HepG2 (cell line): ENCODE measurements around the gene TLR5. TPM values are rescaled to one million over a fixed set of nuclear protein-coding genes. Genes with fewer than 3 reads are reported as not detected.

Source experiments
- AHR ChIP-seq: IDR thresholded peaks from 2 replicates; pipeline ENCODE4 v1.6.1; 2018; ENCODE audit warnings: missing genetic modification reagents, missing compliant biosample characterization
- ELF3 ChIP-seq: IDR thresholded peaks from 2 replicates; pipeline ENCODE4 v1.6.1; 2016; ENCODE audit warnings: missing genetic modification reagents, missing compliant biosample characterization
- HDAC1 ChIP-seq: sonication (generic); formaldehyde crosslinking; IDR thresholded peaks from 2 replicates; pipeline ENCODE4 v1.5.1; 2020; ENCODE audit warnings: mild to moderate bottlenecking, missing genetic modification reagents
- HDAC6 ChIP-seq: fragments of 200-600 bp; sonication (generic); IDR thresholded peaks from 2 replicates; pipeline ENCODE4 v1.7.0; 2017; ENCODE audit warnings: mild to moderate bottlenecking, antibody characterized with exemption, low read length, low read depth
- KLF12 ChIP-seq: sonication (generic); formaldehyde crosslinking; IDR thresholded peaks from 2 replicates; pipeline ENCODE4 v1.4.0; 2020; ENCODE audit warnings: missing genetic modification reagents, borderline replicate concordance
- PAWR ChIP-seq: sonication (generic); formaldehyde crosslinking; IDR thresholded peaks from 2 replicates; pipeline ENCODE4 v1.4.0; 2020; ENCODE audit warnings: missing genetic modification reagents, mild to moderate bottlenecking, borderline replicate concordance
- SNAI1 ChIP-seq: sonication (generic); formaldehyde crosslinking; IDR thresholded peaks from 2 replicates; pipeline ENCODE4 v1.5.0; 2020; ENCODE audit warnings: mild to moderate bottlenecking, missing genetic modification reagents, borderline replicate concordance
- ZNF350 ChIP-seq: sonication (generic); formaldehyde crosslinking; IDR thresholded peaks from 2 replicates; pipeline ENCODE4 v1.4.0; 2020; ENCODE audit warnings: mild to moderate bottlenecking, low read depth, missing genetic modification reagents, borderline replicate concordance
- polyA plus RNA-seq, 8 experiments: library from polyadenylated mRNA; depleted of rRNA in 3 of 8; stranded (reverse) in 7 of 8; unstranded in 1 of 8; fragments of >200 nt; fragmentation: Illumina TruSeq in 4 of 8; extraction: Trizol in 4 of 8; gene quantifications; 2 replicates each; pipeline versions ENCODE4 v1.2.1 to v1.2.3, GENCODE V29; 2011 to 2016; ENCODE audit warnings: low read depth in 4 of 8, missing spikeins in 1 of 8, mixed read lengths in 1 of 8; ENCODE audit not compliant: insufficient read depth in 1 of 8
- total RNA-seq, 5 experiments: library from RNA; depleted of rRNA; stranded (reverse); fragments of >200 nt; fragmentation: Illumina TruSeq; extraction: Trizol; gene quantifications; 2 replicates each; pipeline ENCODE4 v1.2.3, GENCODE V29; 2016; ENCODE audit warnings: low read depth in 1 of 5
- TF ChIP-seq, protein P1 (sequence below): sonication (generic); formaldehyde crosslinking; IDR thresholded peaks from 2 replicates; pipeline ENCODE4 v1.5.0; 2020; ENCODE audit warnings: mild to moderate bottlenecking, missing genetic modification reagents, borderline replicate concordance
- TF ChIP-seq, protein P2 (sequence below): sonication (generic); formaldehyde crosslinking; IDR thresholded peaks from 2 replicates; pipeline ENCODE4 v1.5.1; 2020; ENCODE audit warnings: missing genetic modification reagents, mild to moderate bottlenecking, borderline replicate concordance
- TF ChIP-seq, protein P3 (sequence below): sonication (generic); formaldehyde crosslinking; IDR thresholded peaks from 2 replicates; pipeline ENCODE4 v1.5.0; 2020; ENCODE audit warnings: mild to moderate bottlenecking, missing genetic modification reagents
- TF ChIP-seq, protein P4 (sequence below): sonication (generic); formaldehyde crosslinking; conservative IDR thresholded peaks from 2 replicates; pipeline ENCODE4 v1.4.0; 2020; ENCODE audit warnings: mild to moderate bottlenecking, missing genetic modification reagents, moderate library complexity

TLR5 gene
- total and polyA plus RNA-seq, 2 of the 13 experiments (the other 11 are each of a cell fraction or from before 2014, with no cell fraction given): not detected

DNA sequence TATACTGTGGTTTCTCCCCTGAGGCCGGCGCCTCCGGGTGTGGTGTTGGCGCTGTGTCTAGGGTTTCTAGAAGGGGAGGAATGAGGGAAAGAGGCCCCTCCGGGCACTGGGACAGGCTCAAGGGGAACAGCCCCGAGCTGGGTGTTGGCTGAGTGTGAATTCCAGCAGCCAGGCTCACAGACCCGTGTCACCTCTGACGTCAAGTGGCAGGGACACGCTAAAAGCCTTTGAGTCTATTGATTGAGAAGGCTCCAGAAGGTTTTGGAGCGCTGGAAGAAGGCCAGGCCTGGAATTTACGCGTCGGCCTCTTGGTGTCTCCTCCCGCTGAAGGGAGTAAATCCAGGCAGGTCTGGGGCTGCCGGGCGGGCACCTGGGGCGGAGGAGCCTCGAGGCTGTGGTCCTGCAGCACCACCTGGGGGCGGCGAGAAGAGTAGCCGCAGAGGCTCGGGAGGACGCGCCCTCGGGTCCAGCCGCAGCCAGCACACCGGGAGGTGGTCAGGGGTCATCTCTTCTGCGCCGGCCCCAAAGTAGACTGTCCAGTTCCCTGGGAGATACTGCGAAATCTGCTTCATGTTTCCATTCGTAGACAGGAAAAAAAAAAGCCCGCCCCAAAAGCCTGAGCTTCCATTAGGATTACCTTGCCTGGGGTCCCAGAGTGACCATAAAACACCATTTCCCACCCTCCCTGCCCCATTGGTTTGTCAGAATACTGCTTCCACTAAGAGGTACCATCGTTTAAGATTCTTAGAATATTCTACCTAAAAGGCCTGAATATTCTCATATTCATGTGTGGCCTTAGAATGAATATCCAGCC, 61.7 kb downstream of the TLR5 start (continued):
- TF ChIP-seq, protein P1, sequence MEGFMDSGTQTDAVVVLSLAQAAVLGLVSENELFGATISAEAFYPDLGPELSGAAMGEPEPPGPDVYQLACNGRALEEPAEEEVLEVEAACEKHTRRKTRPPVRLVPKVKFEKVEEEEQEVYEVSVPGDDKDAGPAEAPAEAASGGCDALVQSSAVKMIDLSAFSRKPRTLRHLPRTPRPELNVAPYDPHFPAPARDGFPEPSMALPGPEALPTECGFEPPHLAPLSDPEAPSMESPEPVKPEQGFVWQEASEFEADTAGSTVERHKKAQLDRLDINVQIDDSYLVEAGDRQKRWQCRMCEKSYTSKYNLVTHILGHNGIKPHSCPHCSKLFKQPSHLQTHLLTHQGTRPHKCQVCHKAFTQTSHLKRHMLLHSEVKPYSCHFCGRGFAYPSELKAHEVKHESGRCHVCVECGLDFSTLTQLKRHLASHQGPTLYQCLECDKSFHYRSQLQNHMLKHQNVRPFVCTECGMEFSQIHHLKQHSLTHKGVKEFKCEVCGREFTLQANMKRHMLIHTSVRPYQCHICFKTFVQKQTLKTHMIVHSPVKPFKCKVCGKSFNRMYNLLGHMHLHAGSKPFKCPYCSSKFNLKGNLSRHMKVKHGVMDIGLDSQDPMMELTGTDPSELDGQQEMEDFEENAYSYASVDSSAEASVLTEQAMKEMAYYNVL (CRISPR knock-in tag): 0 out of 2 replicates have a peak, but pooled peaks have one; percentile 63
- 0 out of 2 replicates have a peak, but pooled peaks have one; percentile 38 for TF ChIP-seq AHR (CRISPR knock-in tag)
- TF ChIP-seq ELF3 (CRISPR knock-in tag): no peak
- TF ChIP-seq, protein P2, sequence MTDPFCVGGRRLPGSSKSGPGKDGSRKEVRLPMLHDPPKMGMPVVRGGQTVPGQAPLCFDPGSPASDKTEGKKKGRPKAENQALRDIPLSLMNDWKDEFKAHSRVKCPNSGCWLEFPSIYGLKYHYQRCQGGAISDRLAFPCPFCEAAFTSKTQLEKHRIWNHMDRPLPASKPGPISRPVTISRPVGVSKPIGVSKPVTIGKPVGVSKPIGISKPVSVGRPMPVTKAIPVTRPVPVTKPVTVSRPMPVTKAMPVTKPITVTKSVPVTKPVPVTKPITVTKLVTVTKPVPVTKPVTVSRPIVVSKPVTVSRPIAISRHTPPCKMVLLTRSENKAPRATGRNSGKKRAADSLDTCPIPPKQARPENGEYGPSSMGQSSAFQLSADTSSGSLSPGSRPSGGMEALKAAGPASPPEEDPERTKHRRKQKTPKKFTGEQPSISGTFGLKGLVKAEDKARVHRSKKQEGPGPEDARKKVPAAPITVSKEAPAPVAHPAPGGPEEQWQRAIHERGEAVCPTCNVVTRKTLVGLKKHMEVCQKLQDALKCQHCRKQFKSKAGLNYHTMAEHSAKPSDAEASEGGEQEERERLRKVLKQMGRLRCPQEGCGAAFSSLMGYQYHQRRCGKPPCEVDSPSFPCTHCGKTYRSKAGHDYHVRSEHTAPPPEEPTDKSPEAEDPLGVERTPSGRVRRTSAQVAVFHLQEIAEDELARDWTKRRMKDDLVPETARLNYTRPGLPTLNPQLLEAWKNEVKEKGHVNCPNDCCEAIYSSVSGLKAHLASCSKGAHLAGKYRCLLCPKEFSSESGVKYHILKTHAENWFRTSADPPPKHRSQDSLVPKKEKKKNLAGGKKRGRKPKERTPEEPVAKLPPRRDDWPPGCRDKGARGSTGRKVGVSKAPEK (CRISPR knock-in tag): no peak
- no peak for TF ChIP-seq HDAC6
- TF ChIP-seq, protein P3, sequence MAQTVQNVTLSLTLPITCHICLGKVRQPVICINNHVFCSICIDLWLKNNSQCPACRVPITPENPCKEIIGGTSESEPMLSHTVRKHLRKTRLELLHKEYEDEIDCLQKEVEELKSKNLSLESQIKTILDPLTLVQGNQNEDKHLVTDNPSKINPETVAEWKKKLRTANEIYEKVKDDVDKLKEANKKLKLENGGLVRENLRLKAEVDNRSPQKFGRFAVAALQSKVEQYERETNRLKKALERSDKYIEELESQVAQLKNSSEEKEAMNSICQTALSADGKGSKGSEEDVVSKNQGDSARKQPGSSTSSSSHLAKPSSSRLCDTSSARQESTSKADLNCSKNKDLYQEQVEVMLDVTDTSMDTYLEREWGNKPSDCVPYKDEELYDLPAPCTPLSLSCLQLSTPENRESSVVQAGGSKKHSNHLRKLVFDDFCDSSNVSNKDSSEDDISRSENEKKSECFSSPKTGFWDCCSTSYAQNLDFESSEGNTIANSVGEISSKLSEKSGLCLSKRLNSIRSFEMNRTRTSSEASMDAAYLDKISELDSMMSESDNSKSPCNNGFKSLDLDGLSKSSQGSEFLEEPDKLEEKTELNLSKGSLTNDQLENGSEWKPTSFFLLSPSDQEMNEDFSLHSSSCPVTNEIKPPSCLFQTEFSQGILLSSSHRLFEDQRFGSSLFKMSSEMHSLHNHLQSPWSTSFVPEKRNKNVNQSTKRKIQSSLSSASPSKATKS: no peak
- TF ChIP-seq HDAC1: peak; percentile 59; the same call in 1 of the 2 replicates
- no peak for TF ChIP-seq PAWR (CRISPR knock-in tag)
- peak; percentile 71; the same call in 1 of the 2 replicates for TF ChIP-seq ZNF350 (CRISPR knock-in tag)
- TF ChIP-seq, protein P4, sequence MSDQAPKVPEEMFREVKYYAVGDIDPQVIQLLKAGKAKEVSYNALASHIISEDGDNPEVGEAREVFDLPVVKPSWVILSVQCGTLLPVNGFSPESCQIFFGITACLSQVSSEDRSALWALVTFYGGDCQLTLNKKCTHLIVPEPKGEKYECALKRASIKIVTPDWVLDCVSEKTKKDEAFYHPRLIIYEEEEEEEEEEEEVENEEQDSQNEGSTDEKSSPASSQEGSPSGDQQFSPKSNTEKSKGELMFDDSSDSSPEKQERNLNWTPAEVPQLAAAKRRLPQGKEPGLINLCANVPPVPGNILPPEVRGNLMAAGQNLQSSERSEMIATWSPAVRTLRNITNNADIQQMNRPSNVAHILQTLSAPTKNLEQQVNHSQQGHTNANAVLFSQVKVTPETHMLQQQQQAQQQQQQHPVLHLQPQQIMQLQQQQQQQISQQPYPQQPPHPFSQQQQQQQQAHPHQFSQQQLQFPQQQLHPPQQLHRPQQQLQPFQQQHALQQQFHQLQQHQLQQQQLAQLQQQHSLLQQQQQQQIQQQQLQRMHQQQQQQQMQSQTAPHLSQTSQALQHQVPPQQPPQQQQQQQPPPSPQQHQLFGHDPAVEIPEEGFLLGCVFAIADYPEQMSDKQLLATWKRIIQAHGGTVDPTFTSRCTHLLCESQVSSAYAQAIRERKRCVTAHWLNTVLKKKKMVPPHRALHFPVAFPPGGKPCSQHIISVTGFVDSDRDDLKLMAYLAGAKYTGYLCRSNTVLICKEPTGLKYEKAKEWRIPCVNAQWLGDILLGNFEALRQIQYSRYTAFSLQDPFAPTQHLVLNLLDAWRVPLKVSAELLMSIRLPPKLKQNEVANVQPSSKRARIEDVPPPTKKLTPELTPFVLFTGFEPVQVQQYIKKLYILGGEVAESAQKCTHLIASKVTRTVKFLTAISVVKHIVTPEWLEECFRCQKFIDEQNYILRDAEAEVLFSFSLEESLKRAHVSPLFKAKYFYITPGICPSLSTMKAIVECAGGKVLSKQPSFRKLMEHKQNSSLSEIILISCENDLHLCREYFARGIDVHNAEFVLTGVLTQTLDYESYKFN (CRISPR knock-in tag): no peak
- no peak for TF ChIP-seq KLF12 (CRISPR knock-in tag)
- no peak for TF ChIP-seq SNAI1 (CRISPR knock-in tag)
